NCI-H128 (cell line): ENCODE results near the gene TNXB.
"Not testable (repeated sequence)": the region's sequence is repeated elsewhere in the genome, so short reads cannot be mapped to it uniquely, and the experiment has no call there.

ENCODE experiments used
- DNase-seq: peaks from one replicate; lab custom pipeline; 2025; ENCODE audit not compliant: unreplicated experiment; lab: John Stamatoyannopoulos, UW

The TNXB gene

GRCh38 chr6:32068867-32069266, 40.3 kb downstream of the TNXB start:
- no peak for DNase-seq

- DNase-seq, result not testable (repeated sequence)
These were observed 40.8 kb downstream of the TNXB start for GRCh38 chr6:32068315-32068714.

- not testable (repeated sequence) for DNase-seq
These were observed 41.6 kb downstream of the TNXB start for GRCh38 chr6:32067521-32067920.

GRCh38 chr6:32064706-32065105, 44.4 kb downstream of the TNXB start:
- DNase-seq, result no peak

GRCh38 chr6:32060966-32061655, 48.0 kb downstream of the TNXB start:
- DNase-seq, result no peak

GRCh38 chr6:32058511-32058963, 50.6 kb downstream of the TNXB start:
- no peak for DNase-seq

- no peak for DNase-seq
These were observed 51.2 kb downstream of the TNXB start for GRCh38 chr6:32057966-32058365.

GRCh38 chr6:32056254-32056653, 52.9 kb downstream of the TNXB start:
- DNase-seq, result no peak

GRCh38 chr6:32055756-32056155, 53.4 kb downstream of the TNXB start:
- DNase-seq, result not testable (repeated sequence)

GRCh38 chr6:32053314-32053713, 55.8 kb downstream of the TNXB start:
- not testable (repeated sequence) for DNase-seq

GRCh38 chr6:32052626-32053025, 56.5 kb downstream of the TNXB start:
- DNase-seq, result not testable (repeated sequence)

- no peak for DNase-seq
These were observed 58.6 kb downstream of the TNXB start for GRCh38 chr6:32050562-32050961.

- DNase-seq, result not testable (repeated sequence)
These were observed 59.4 kb downstream of the TNXB start for GRCh38 chr6:32049736-32050135.

- not testable (repeated sequence) for DNase-seq
These were observed 60.0 kb downstream of the TNXB start for GRCh38 chr6:32049149-32049548.

GRCh38 chr6:32047855-32048766, 61.0 kb downstream of the TNXB start:
- no peak for DNase-seq

GRCh38 chr6:32047539-32047854, 61.6 kb downstream of the TNXB start:
- no peak for DNase-seq

GRCh38 chr6:32047084-32047478, 62.1 kb downstream of the TNXB start:
- DNase-seq, result no peak

GRCh38 chr6:32046450-32047083, 62.6 kb downstream of the TNXB start:
- no peak for DNase-seq

GRCh38 chr6:32045811-32046449, 63.2 kb downstream of the TNXB start:
- DNase-seq, result no peak

- DNase-seq, result not testable (repeated sequence)
These were observed 64.2 kb downstream of the TNXB start for GRCh38 chr6:32044916-32045315.
